ENCODE data around the gene LRRC59. TPM values are rescaled to one million over a fixed set of nuclear protein-coding genes. Genes with fewer than 3 reads are reported as not detected.
"Not testable (repeated sequence)": the region's sequence is repeated elsewhere in the genome, so short reads cannot be mapped to it uniquely, and the experiment has no call there.

Gene LRRC59
- total and polyA plus RNA-seq, 2 experiments from 2014 or later = 46.4 to 124 TPM

DNA sequence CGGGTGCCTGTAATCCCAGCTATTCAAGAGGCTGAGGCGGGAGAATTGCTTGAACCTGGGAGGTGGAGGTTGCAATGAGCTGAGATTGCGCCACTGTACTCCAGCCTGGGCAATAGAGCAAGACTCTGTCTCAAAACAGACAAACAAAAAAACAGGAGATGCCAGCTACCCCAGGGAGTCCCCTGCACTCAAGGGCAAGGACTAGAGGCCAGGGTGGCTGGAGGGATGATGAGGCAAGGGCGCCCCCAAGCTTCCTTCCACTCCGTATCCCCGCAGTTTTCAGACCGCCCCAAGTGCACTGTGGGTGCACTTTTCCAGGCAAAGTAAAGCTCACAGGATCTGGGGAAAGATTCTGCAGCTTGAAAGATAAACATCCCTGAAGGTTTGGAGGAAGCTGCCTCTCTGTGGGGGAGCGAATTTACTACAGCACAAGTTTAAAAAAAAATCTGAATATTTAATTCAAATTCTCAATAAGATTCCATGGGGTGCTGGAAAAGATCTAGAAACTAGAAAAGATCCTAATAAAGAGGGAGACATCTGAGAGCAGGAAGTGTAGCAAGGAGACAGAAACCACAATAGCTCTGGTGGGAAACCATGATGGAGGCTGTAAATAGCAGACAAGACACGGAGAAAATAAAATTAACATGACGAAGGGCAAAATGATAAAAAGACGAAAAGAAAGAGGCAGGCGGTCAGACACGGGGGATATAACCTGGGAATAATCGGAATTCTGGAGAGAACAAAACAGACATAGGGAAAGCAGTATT is 63.8 kb downstream of the LRRC59 start:
- not testable (repeated sequence) for H4K20me1 ChIP-seq (replicated peaks; ENCODE audit: insufficient read depth); H3K9me3 Mint-ChIP-seq; H3K27ac Mint-ChIP-seq; H3K79me2 ChIP-seq (replicated peaks; ENCODE audit: insufficient read depth); H3K4me2 ChIP-seq; H3K4me3 ChIP-seq; H3K9me2 ChIP-seq (ENCODE audit: insufficient read depth); H3K27ac ChIP-seq (ENCODE audit: low read depth); H3K27me3 ChIP-seq (ENCODE audit: insufficient read depth); H3K36me3 Mint-ChIP-seq (ENCODE audit: low read depth); H3K4me3 Mint-ChIP-seq; H3K4me1 Mint-ChIP-seq; H3K36me3 ChIP-seq (ENCODE audit: insufficient read depth); H3K27me3 Mint-ChIP-seq (ENCODE audit: insufficient read depth, low read depth, poor library complexity); H3K4me1 ChIP-seq (ENCODE audit: insufficient read depth); H2AFZ ChIP-seq; H3F3A ChIP-seq (replicated peaks; ENCODE audit: low read depth)
- TF ChIP-seq, protein P1, sequence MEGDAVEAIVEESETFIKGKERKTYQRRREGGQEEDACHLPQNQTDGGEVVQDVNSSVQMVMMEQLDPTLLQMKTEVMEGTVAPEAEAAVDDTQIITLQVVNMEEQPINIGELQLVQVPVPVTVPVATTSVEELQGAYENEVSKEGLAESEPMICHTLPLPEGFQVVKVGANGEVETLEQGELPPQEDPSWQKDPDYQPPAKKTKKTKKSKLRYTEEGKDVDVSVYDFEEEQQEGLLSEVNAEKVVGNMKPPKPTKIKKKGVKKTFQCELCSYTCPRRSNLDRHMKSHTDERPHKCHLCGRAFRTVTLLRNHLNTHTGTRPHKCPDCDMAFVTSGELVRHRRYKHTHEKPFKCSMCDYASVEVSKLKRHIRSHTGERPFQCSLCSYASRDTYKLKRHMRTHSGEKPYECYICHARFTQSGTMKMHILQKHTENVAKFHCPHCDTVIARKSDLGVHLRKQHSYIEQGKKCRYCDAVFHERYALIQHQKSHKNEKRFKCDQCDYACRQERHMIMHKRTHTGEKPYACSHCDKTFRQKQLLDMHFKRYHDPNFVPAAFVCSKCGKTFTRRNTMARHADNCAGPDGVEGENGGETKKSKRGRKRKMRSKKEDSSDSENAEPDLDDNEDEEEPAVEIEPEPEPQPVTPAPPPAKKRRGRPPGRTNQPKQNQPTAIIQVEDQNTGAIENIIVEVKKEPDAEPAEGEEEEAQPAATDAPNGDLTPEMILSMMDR (conservative IDR thresholded peaks at IDR 0.05; ENCODE audit: low read depth in 2 of 2) = peak; percentile 59 to 87
- DNase-seq (ENCODE audit: low spot score) (peak; percentile 68), ATAC-seq (peak; percentile 94)

DNA sequence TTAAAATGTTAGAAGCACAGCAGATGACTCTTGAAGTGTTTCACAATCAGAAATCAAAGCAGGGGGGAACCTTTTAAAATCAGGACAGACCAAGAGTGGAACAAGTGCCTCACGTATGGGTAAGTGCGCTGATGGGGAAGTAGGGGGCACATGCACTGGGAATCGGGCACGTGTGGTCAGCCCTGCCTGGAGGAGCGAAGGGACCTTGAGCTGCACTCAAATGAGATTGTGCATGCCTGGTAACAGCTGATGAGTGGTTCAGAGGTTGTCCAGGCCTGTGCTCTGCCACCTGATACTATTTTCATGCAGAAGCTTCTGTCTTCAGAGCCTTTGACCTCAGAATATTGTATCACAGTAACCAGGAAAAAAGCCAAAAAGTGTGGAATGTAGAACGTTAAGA is 65.1 kb downstream of the LRRC59 start:
- H3F3A ChIP-seq (replicated peaks; ENCODE audit: low read depth) = no peaks in the 10 kb centered on the region
- no peak overlapping the region for H3K4me2 ChIP-seq
- no peaks in the 10 kb centered on the region for H3K79me2 ChIP-seq (replicated peaks; ENCODE audit: insufficient read depth)
- peaks cover 4% of the 10 kb centered on the region for H3K4me1 Mint-ChIP-seq
- H3K27ac ChIP-seq (ENCODE audit: low read depth) = no peak overlapping the region
- no peak overlapping the region for H3K4me3 Mint-ChIP-seq
- H3K36me3 ChIP-seq (ENCODE audit: insufficient read depth) = no peaks in the 10 kb centered on the region
- H3K9me2 ChIP-seq (ENCODE audit: insufficient read depth) = no peaks in the 10 kb centered on the region
- H3K27ac Mint-ChIP-seq = no peak overlapping the region
- H3K27me3 ChIP-seq (ENCODE audit: insufficient read depth) = no peaks in the 10 kb centered on the region
- no peaks in the 10 kb centered on the region for H3K4me1 ChIP-seq (ENCODE audit: insufficient read depth)
- H3K9me3 Mint-ChIP-seq = no peaks in the 10 kb centered on the region; the same call in 2 of the 3 replicates
- H3K27me3 Mint-ChIP-seq (ENCODE audit: insufficient read depth, low read depth, poor library complexity) = peaks cover 5% of the 10 kb centered on the region
- no peak for DNase-seq (ENCODE audit: low spot score)
- no peaks in the 10 kb centered on the region for H3K36me3 Mint-ChIP-seq (ENCODE audit: low read depth)
- no peak for ATAC-seq
- no peak overlapping the region for H2AFZ ChIP-seq
- no peaks in the 10 kb centered on the region for H4K20me1 ChIP-seq (replicated peaks; ENCODE audit: insufficient read depth)
- H3K4me3 ChIP-seq = no peak overlapping the region
- TF ChIP-seq JUNB (IDR thresholded peaks at IDR 0.05; ENCODE audit: unreplicated experiment) (no peak), NANOG (IDR thresholded peaks at IDR 0.05; ENCODE audit: borderline replicate concordance) (no peak)
- TF ChIP-seq, protein P1 (conservative IDR thresholded peaks at IDR 0.05; ENCODE audit: low read depth in 2 of 2) = no peak
- TF ChIP-seq, protein P2, sequence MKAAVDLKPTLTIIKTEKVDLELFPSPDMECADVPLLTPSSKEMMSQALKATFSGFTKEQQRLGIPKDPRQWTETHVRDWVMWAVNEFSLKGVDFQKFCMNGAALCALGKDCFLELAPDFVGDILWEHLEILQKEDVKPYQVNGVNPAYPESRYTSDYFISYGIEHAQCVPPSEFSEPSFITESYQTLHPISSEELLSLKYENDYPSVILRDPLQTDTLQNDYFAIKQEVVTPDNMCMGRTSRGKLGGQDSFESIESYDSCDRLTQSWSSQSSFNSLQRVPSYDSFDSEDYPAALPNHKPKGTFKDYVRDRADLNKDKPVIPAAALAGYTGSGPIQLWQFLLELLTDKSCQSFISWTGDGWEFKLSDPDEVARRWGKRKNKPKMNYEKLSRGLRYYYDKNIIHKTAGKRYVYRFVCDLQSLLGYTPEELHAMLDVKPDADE (IDR thresholded peaks at IDR 0.05) = no peak
- TF ChIP-seq, protein P3, sequence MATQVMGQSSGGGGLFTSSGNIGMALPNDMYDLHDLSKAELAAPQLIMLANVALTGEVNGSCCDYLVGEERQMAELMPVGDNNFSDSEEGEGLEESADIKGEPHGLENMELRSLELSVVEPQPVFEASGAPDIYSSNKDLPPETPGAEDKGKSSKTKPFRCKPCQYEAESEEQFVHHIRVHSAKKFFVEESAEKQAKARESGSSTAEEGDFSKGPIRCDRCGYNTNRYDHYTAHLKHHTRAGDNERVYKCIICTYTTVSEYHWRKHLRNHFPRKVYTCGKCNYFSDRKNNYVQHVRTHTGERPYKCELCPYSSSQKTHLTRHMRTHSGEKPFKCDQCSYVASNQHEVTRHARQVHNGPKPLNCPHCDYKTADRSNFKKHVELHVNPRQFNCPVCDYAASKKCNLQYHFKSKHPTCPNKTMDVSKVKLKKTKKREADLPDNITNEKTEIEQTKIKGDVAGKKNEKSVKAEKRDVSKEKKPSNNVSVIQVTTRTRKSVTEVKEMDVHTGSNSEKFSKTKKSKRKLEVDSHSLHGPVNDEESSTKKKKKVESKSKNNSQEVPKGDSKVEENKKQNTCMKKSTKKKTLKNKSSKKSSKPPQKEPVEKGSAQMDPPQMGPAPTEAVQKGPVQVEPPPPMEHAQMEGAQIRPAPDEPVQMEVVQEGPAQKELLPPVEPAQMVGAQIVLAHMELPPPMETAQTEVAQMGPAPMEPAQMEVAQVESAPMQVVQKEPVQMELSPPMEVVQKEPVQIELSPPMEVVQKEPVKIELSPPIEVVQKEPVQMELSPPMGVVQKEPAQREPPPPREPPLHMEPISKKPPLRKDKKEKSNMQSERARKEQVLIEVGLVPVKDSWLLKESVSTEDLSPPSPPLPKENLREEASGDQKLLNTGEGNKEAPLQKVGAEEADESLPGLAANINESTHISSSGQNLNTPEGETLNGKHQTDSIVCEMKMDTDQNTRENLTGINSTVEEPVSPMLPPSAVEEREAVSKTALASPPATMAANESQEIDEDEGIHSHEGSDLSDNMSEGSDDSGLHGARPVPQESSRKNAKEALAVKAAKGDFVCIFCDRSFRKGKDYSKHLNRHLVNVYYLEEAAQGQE (IDR thresholded peaks at IDR 0.05; ENCODE audit: unreplicated experiment) = no peak
